ENCODE measurements around the gene SGSM1.

DNA sequence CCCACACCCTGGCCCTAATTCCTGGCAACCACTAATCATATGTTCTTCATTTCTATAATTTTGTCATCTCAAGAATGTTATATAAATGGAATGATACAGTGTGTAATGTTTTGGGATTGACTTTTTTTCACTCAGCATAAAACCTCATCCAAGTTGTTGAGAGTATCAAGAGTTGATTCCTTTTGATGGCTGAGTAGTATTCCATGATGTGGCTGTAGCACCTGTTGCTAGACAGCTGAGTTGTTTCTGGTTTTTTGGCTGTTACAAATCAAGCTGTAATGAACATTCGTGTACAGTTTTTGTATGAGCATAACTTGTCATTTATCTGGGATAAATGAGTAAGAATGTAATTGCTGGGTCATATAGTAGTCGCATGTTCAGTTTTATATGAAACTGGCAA, 81.2 kb downstream of the SGSM1 start:
- no peak for TF ChIP-seq CTCF (IDR thresholded peaks at IDR 0.05)
- TF ChIP-seq POLR2A (IDR thresholded peaks at IDR 0.05) = no peak
